ENCODE results near the gene SLC5A11.

The SLC5A11 gene

GRCh38 chr16:24925163-24925562 is 79.4 kb downstream of the SLC5A11 start:
- 100% methylated on average over 1 of the region's 2 CpGs for WGBS (ENCODE audit: insufficient coverage)
- POLR2A ChIA-PET, result no interaction called here
- no peak for DNase-seq
- Histone ChIP-seq H3K36me3 (ENCODE audit: control insufficient read depth in 4 of 4, insufficient read depth in 4 of 4, low read length in 3 of 4) (peaks cover 6 to 51% (median 33%) of the 10 kb centered on the region in 4 experiments), H3K27me3 (replicated peaks in 2 of 5; ENCODE audit: control insufficient read depth in 4 of 5, insufficient read depth in 5 of 5, low read length in 4 of 5) (no peaks in the 10 kb centered on the region), H3K9me3 (ENCODE audit: control extremely low read depth in 1 of 5, control insufficient read depth in 4 of 5, insufficient read depth in 2 of 5, low read depth in 1 of 5, low read length in 4 of 5) (no peaks in the 10 kb centered on the region), H3K4me3 (ENCODE audit: control insufficient read depth in 1 of 7, extremely low read depth in 1 of 7, insufficient read depth in 4 of 7, low read depth in 2 of 7, low read length in 6 of 7) (no peak overlapping the region), H3K27ac (ENCODE audit: insufficient read depth in 1 of 2, low read depth in 1 of 2, low read length in 2 of 2, poor library complexity in 1 of 2, severe bottlenecking in 2 of 2) (no peak overlapping the region), H3K4me1 (ENCODE audit: control extremely low read depth in 1 of 4, control insufficient read depth in 4 of 4, insufficient read depth in 4 of 4, low read length in 3 of 4) (no peaks in the 10 kb centered on the region)
- CTCF ChIA-PET, result interaction anchor here (0.6 kb wide), 1 partner anchor 140 kb away, joined by 6 read pairs; no protein-coding TSS in a partner anchor

GRCh38 chr16:24929409-24929808 is 83.6 kb downstream of the SLC5A11 start:
- H3K27me3 ChIP-seq (replicated peaks in 2 of 5; ENCODE audit: control insufficient read depth in 4 of 5, insufficient read depth in 5 of 5, low read length in 4 of 5), result no peaks in the 10 kb centered on the region
- peaks cover 20 to 63% (median 43%) of the 10 kb centered on the region in 4 experiments for H3K36me3 ChIP-seq (ENCODE audit: control insufficient read depth in 4 of 4, insufficient read depth in 4 of 4, low read length in 3 of 4)
- no peaks in the 10 kb centered on the region for H3K4me1 ChIP-seq (ENCODE audit: control extremely low read depth in 1 of 4, control insufficient read depth in 4 of 4, insufficient read depth in 4 of 4, low read length in 3 of 4)
- H3K27ac ChIP-seq (ENCODE audit: insufficient read depth in 1 of 2, low read depth in 1 of 2, low read length in 2 of 2, poor library complexity in 1 of 2, severe bottlenecking in 2 of 2), result no peak overlapping the region
- CTCF ChIA-PET, result interaction anchor here (1.5 kb wide), 1 partner anchor 21 kb away, joined by 4 read pairs; no protein-coding TSS in a partner anchor
- POLR2A ChIA-PET, result interaction anchor here (0.6 kb wide), 1 partner anchor 156 kb away, joined by 3 read pairs; no protein-coding TSS in a partner anchor
- DNase-seq, result no peak
- H3K9me3 ChIP-seq (ENCODE audit: control extremely low read depth in 1 of 5, control insufficient read depth in 4 of 5, insufficient read depth in 2 of 5, low read depth in 1 of 5, low read length in 4 of 5), result no peaks in the 10 kb centered on the region
- no peak overlapping the region for H3K4me3 ChIP-seq (ENCODE audit: control insufficient read depth in 1 of 7, extremely low read depth in 1 of 7, insufficient read depth in 4 of 7, low read depth in 2 of 7, low read length in 6 of 7)
- WGBS (ENCODE audit: insufficient coverage), result 98% methylated on average over 4 of the region's 5 CpGs

- Histone ChIP-seq H3K9me3 (ENCODE audit: control extremely low read depth in 1 of 5, control insufficient read depth in 4 of 5, insufficient read depth in 2 of 5, low read depth in 1 of 5, low read length in 4 of 5) (no peaks in the 10 kb centered on the region), H3K36me3 (ENCODE audit: control insufficient read depth in 4 of 4, insufficient read depth in 4 of 4, low read length in 3 of 4) (peaks cover 22 to 74% (median 53%) of the 10 kb centered on the region in 4 experiments), H3K4me3 (ENCODE audit: control insufficient read depth in 1 of 7, extremely low read depth in 1 of 7, insufficient read depth in 4 of 7, low read depth in 2 of 7, low read length in 6 of 7) (no peak overlapping the region), H3K27ac (ENCODE audit: insufficient read depth in 1 of 2, low read depth in 1 of 2, low read length in 2 of 2, poor library complexity in 1 of 2, severe bottlenecking in 2 of 2) (no peak overlapping the region), H3K4me1 (ENCODE audit: control extremely low read depth in 1 of 4, control insufficient read depth in 4 of 4, insufficient read depth in 4 of 4, low read length in 3 of 4) (no peaks in the 10 kb centered on the region), H3K27me3 (replicated peaks in 2 of 5; ENCODE audit: control insufficient read depth in 4 of 5, insufficient read depth in 5 of 5, low read length in 4 of 5) (no peaks in the 10 kb centered on the region)
- CTCF ChIA-PET, result no interaction called here
- DNase-seq, result no peak
- WGBS (ENCODE audit: insufficient coverage), result 96% methylated on average over 4 of the region's 6 CpGs
- POLR2A ChIA-PET, result no interaction called here
These were observed 84.7 kb downstream of the SLC5A11 start for GRCh38 chr16:24930440-24930839.

GRCh38 chr16:24931091-24931490 is 85.3 kb downstream of the SLC5A11 start:
- 98% methylated on average over 8 of the region's 12 CpGs for WGBS (ENCODE audit: insufficient coverage)
- ChIA-PET CTCF (no interaction called here), POLR2A (no interaction called here)
- Histone ChIP-seq H3K27ac (ENCODE audit: insufficient read depth in 1 of 2, low read depth in 1 of 2, low read length in 2 of 2, poor library complexity in 1 of 2, severe bottlenecking in 2 of 2) (no peak overlapping the region), H3K36me3 (ENCODE audit: control insufficient read depth in 4 of 4, insufficient read depth in 4 of 4, low read length in 3 of 4) (peaks cover 23 to 78% (median 56%) of the 10 kb centered on the region in 4 experiments), H3K4me3 (ENCODE audit: control insufficient read depth in 1 of 7, extremely low read depth in 1 of 7, insufficient read depth in 4 of 7, low read depth in 2 of 7, low read length in 6 of 7) (no peak overlapping the region), H3K27me3 (replicated peaks in 2 of 5; ENCODE audit: control insufficient read depth in 4 of 5, insufficient read depth in 5 of 5, low read length in 4 of 5) (no peaks in the 10 kb centered on the region), H3K9me3 (ENCODE audit: control extremely low read depth in 1 of 5, control insufficient read depth in 4 of 5, insufficient read depth in 2 of 5, low read depth in 1 of 5, low read length in 4 of 5) (no peaks in the 10 kb centered on the region), H3K4me1 (ENCODE audit: control extremely low read depth in 1 of 4, control insufficient read depth in 4 of 4, insufficient read depth in 4 of 4, low read length in 3 of 4) (no peaks in the 10 kb centered on the region)
- DNase-seq, result no peak

GRCh38 chr16:24935336-24935735 is 89.6 kb downstream of the SLC5A11 start:
- Histone ChIP-seq H3K4me1 (ENCODE audit: control extremely low read depth in 1 of 4, control insufficient read depth in 4 of 4, insufficient read depth in 4 of 4, low read length in 3 of 4) (no peaks in the 10 kb centered on the region), H3K9me3 (ENCODE audit: control extremely low read depth in 1 of 5, control insufficient read depth in 4 of 5, insufficient read depth in 2 of 5, low read depth in 1 of 5, low read length in 4 of 5) (no peaks in the 10 kb centered on the region), H3K27ac (ENCODE audit: insufficient read depth in 1 of 2, low read depth in 1 of 2, low read length in 2 of 2, poor library complexity in 1 of 2, severe bottlenecking in 2 of 2) (no peak overlapping the region), H3K27me3 (replicated peaks in 2 of 5; ENCODE audit: control insufficient read depth in 4 of 5, insufficient read depth in 5 of 5, low read length in 4 of 5) (no peaks in the 10 kb centered on the region), H3K4me3 (ENCODE audit: control insufficient read depth in 1 of 7, extremely low read depth in 1 of 7, insufficient read depth in 4 of 7, low read depth in 2 of 7, low read length in 6 of 7) (no peak overlapping the region), H3K36me3 (ENCODE audit: control insufficient read depth in 4 of 4, insufficient read depth in 4 of 4, low read length in 3 of 4) (peaks cover 29 to 86% (median 66%) of the 10 kb centered on the region in 4 experiments)
- ChIA-PET CTCF (interaction anchor here (1.1 kb wide), 1 partner anchor 24 kb away, joined by 3 read pairs; no protein-coding TSS in a partner anchor), POLR2A (no interaction called here)
- WGBS (ENCODE audit: insufficient coverage), result 93% methylated on average over 6 of the region's 6 CpGs
- DNase-seq, result no peak

- ChIA-PET POLR2A (no interaction called here), CTCF (no interaction called here)
- 100% methylated on average over 3 of the region's 4 CpGs for WGBS (ENCODE audit: insufficient coverage)
- H3K36me3 ChIP-seq (ENCODE audit: control insufficient read depth in 4 of 4, insufficient read depth in 4 of 4, low read length in 3 of 4), result peaks cover 33 to 86% (median 63%) of the 10 kb centered on the region in 4 experiments
- no peak overlapping the region for H3K27ac ChIP-seq (ENCODE audit: insufficient read depth in 1 of 2, low read depth in 1 of 2, low read length in 2 of 2, poor library complexity in 1 of 2, severe bottlenecking in 2 of 2)
- no peaks in the 10 kb centered on the region for H3K9me3 ChIP-seq (ENCODE audit: control extremely low read depth in 1 of 5, control insufficient read depth in 4 of 5, insufficient read depth in 2 of 5, low read depth in 1 of 5, low read length in 4 of 5)
- no peaks in the 10 kb centered on the region for H3K27me3 ChIP-seq (replicated peaks in 2 of 5; ENCODE audit: control insufficient read depth in 4 of 5, insufficient read depth in 5 of 5, low read length in 4 of 5)
- H3K4me1 ChIP-seq (ENCODE audit: control extremely low read depth in 1 of 4, control insufficient read depth in 4 of 4, insufficient read depth in 4 of 4, low read length in 3 of 4), result no peaks in the 10 kb centered on the region
- no peak for DNase-seq
- H3K4me3 ChIP-seq (ENCODE audit: control insufficient read depth in 1 of 7, extremely low read depth in 1 of 7, insufficient read depth in 4 of 7, low read depth in 2 of 7, low read length in 6 of 7), result no peak overlapping the region
These were observed 90.4 kb downstream of the SLC5A11 start for GRCh38 chr16:24936151-24936550.

- CTCF ChIA-PET, result no interaction called here
These were observed 93.5 kb downstream of the SLC5A11 start for GRCh38 chr16:24939224-24939623.

More at GRCh38 chr16:24939224-24939623, 93.5 kb downstream of the SLC5A11 start:
- Histone ChIP-seq H3K4me1 (ENCODE audit: control extremely low read depth in 1 of 4, control insufficient read depth in 4 of 4, insufficient read depth in 4 of 4, low read length in 3 of 4) (no peaks in the 10 kb centered on the region), H3K9me3 (ENCODE audit: control extremely low read depth in 1 of 5, control insufficient read depth in 4 of 5, insufficient read depth in 2 of 5, low read depth in 1 of 5, low read length in 4 of 5) (no peaks in the 10 kb centered on the region), H3K4me3 (ENCODE audit: control insufficient read depth in 1 of 7, extremely low read depth in 1 of 7, insufficient read depth in 4 of 7, low read depth in 2 of 7, low read length in 6 of 7) (no peak overlapping the region), H3K27me3 (replicated peaks in 2 of 5; ENCODE audit: control insufficient read depth in 4 of 5, insufficient read depth in 5 of 5, low read length in 4 of 5) (no peaks in the 10 kb centered on the region), H3K36me3 (ENCODE audit: control insufficient read depth in 4 of 4, insufficient read depth in 4 of 4, low read length in 3 of 4) (peaks cover 33 to 80% (median 63%) of the 10 kb centered on the region in 4 experiments), H3K27ac (ENCODE audit: insufficient read depth in 1 of 2, low read depth in 1 of 2, low read length in 2 of 2, poor library complexity in 1 of 2, severe bottlenecking in 2 of 2) (no peak overlapping the region)
- WGBS (ENCODE audit: insufficient coverage), result 97% methylated on average over 6 of the region's 14 CpGs
- no peak for DNase-seq
- POLR2A ChIA-PET, result no interaction called here

Measured in common myeloid progenitor, CD34-positive (primary cell).